A549 (cell line): ENCODE results near the gene ADAP2. TPM values are rescaled to one million over a fixed set of nuclear protein-coding genes. Genes with fewer than 3 reads are reported as not detected.

Source experiments
- ATAC-seq, 2 experiments: fragments of 200-7000 bp in 1 of 2; fragments of >200 bp in 1 of 2; cut with Nextera tagmentation in 1 of 2; cut with Tn5 transposase in 1 of 2; 3 replicates each; pipeline versions ENCODE4 v1.8.0 to v1.9.1; 2018 to 2020; ENCODE audit warnings: mild to moderate bottlenecking in 1 of 2, moderate library complexity in 1 of 2
- CTCF ChIA-PET: fragments of 300-600 bp; sonication (Branson Sonifier 250); formaldehyde crosslinking; extraction: SDS; loops from one replicate; lab custom pipeline; 2021; ENCODE audit warnings: antibody characterized with exemption, inconsistent platforms; lab: Yijun Ruan, JAX
- POLR2A ChIA-PET: fragments of 350-600 bp; formaldehyde crosslinking; extraction: SDS; loops from one replicate; lab custom pipeline; 2021; ENCODE audit warnings: antibody characterized with exemption, inconsistent platforms; lab: Yijun Ruan, JAX
- DNase-seq, 2 experiments: peaks; one replicate each; pipeline versions ENCODE4 v3.0.0 to v3.0.0-alpha.2; 2011 to 2016; ENCODE audit warnings: low read depth in 1 of 2, low spot score in 1 of 2
- FAIRE-seq: peaks from 2 replicates; lab custom pipeline; 2011; peaks lifted over from hg19 to GRCh38; lab: Jason Lieb, UNC
- H3K27ac ChIP-seq, 2 experiments: fragments of >200 bp; sonication (Bioruptor Twin); formaldehyde crosslinking; 3 replicates each; pipeline ENCODE4 v1.5.1; 2016 to 2017
- H3K4me1 ChIP-seq: fragments of >200 bp; sonication (Bioruptor Twin); formaldehyde crosslinking; 3 replicates; pipeline ENCODE4 v1.6.1; 2016
- H3K4me2 ChIP-seq: fragments of >200 bp; sonication (Bioruptor Twin); formaldehyde crosslinking; 3 replicates; pipeline ENCODE4 v1.6.1; 2016
- H3K4me3 ChIP-seq: fragments of >200 bp; sonication (Bioruptor Twin); formaldehyde crosslinking; 3 replicates; pipeline ENCODE4 v1.5.1; 2016
- H3K9me3 ChIP-seq: fragments of >200 bp; sonication (Bioruptor Twin); formaldehyde crosslinking; 3 replicates; pipeline ENCODE4 v1.6.1; 2016
- CBX8 ChIP-seq: fragments of 200-600 bp; sonication (generic); IDR thresholded peaks from 2 replicates; pipeline ENCODE4 v1.6.1; 2016
- EHMT2 ChIP-seq: fragments of 200-600 bp; sonication (generic); IDR thresholded peaks from 2 replicates; pipeline ENCODE4 v1.6.1; 2016; ENCODE audit warnings: antibody characterized with exemption, low read depth, mild to moderate bottlenecking, moderate library complexity
- EP300 ChIP-seq, 2 experiments: fragments of >200 bp; sonication (Bioruptor Twin); formaldehyde crosslinking; IDR thresholded peaks; 2 replicates in 1 of 2; 3 replicates in 1 of 2; pipeline ENCODE4 v1.6.1; 2016 to 2017
- FOSL2 ChIP-seq, 2 experiments: fragments of 450-650 bp in 1 of 2; fragments of >200 bp in 1 of 2; sonication (Bioruptor Twin) in 1 of 2; formaldehyde crosslinking; IDR thresholded peaks; 2 replicates each; pipeline versions ENCODE4 v1.5.0 to v1.6.1; 2016 to 2020; ENCODE audit warnings: mild to moderate bottlenecking in 1 of 2, moderate library complexity in 1 of 2
- FOXS1 ChIP-seq: fragments of 250-450 bp; sonication (Bioruptor Pico); IDR thresholded peaks from 2 replicates; pipeline ENCODE4 v1.5.0; 2020; ENCODE audit warnings: mild to moderate bottlenecking, moderate library complexity
- JUN ChIP-seq, 2 experiments: fragments of >200 bp; sonication (Bioruptor Twin); formaldehyde crosslinking; IDR thresholded peaks; 2 replicates in 1 of 2; 3 replicates in 1 of 2; pipeline ENCODE4 v1.6.1; 2016 to 2017
- JUNB ChIP-seq: fragments of >200 bp; sonication (Bioruptor Twin); formaldehyde crosslinking; IDR thresholded peaks from 2 replicates; pipeline ENCODE4 v1.6.1; 2016
- KDM1A ChIP-seq: fragments of 200-600 bp; sonication (generic); IDR thresholded peaks from 2 replicates; pipeline ENCODE4 v1.6.1; 2016; ENCODE audit warnings: low read depth, mild to moderate bottlenecking
- MAZ ChIP-seq: fragments of 150-350 bp; IDR thresholded peaks from 2 replicates; pipeline ENCODE4 v1.6.1; 2014; ENCODE audit warnings: antibody characterized with exemption, low read depth, low read length, borderline replicate concordance
- RCOR1 ChIP-seq: fragments of 150-350 bp; IDR thresholded peaks from 2 replicates; pipeline ENCODE4 v1.6.1; 2014; ENCODE audit warnings: antibody characterized with exemption, low read length, low read depth
- TFCP2L1 ChIP-seq: fragments of 250-450 bp; sonication (Bioruptor Pico); IDR thresholded peaks from 2 replicates; pipeline ENCODE4 v1.5.0; 2021; ENCODE audit warnings: mild to moderate bottlenecking
- ZSCAN20 ChIP-seq: fragments of 250-450 bp; sonication (Bioruptor Pico); IDR thresholded peaks from 2 replicates; pipeline ENCODE4 v1.8.0; 2022; ENCODE audit warnings: mild to moderate bottlenecking, moderate library complexity
- WGBS: methylation state at CpG from one replicate; pipeline ENCODE4 v1.1.6; 2017; ENCODE audit errors: missing lambda C conversion rate; 5-methylcytosine and 5-hydroxymethylcytosine counted together
- polyA plus RNA-seq, 4 experiments: library from polyadenylated mRNA; depleted of rRNA in 3 of 4; stranded (reverse); fragments of >200 nt; fragmentation: RNase III in 1 of 4; extraction: RNeasy Plus Mini Kit Qiagen cat#74134 plus additional on column Dnase treatment in 1 of 4; gene quantifications; 2 replicates in 3 of 4; 3 replicates in 1 of 4; pipeline ENCODE4 v1.2.3, GENCODE V29; 2011 to 2017
- small RNA-seq, 6 experiments: library from RNA; depleted of rRNA; stranded (forward); fragments of <200 nt; gene quantifications; one replicate each; pipeline ENCODE3, GENCODE V24; 2012
- TF ChIP-seq, protein P1 (sequence below): fragments of 250-450 bp; sonication (Bioruptor Pico); IDR thresholded peaks from 2 replicates; pipeline ENCODE4 v1.5.0; 2020; ENCODE audit warnings: low read depth, mild to moderate bottlenecking, moderate library complexity
- TF ChIP-seq, protein P2 (sequence below): IDR thresholded peaks from 2 replicates; pipeline ENCODE4 v1.6.1; 2012
- TF ChIP-seq, protein P3 (sequence below): fragments of >200 bp; sonication (Bioruptor Twin); formaldehyde crosslinking; IDR thresholded peaks from 2 replicates; pipeline ENCODE4 v1.6.1; 2016
- TF ChIP-seq, protein P4 (sequence below): fragments of 150-350 bp; IDR thresholded peaks from 2 replicates; pipeline ENCODE4 v1.6.1; 2014; ENCODE audit warnings: low read depth, mild to moderate bottlenecking, low read length
- TF ChIP-seq, protein P5 (sequence below): IDR thresholded peaks from 2 replicates; pipeline ENCODE4 v1.6.1; 2012; ENCODE audit warnings: low read depth, borderline replicate concordance
- TF ChIP-seq, protein P6 (sequence below): fragments of 200-600 bp; sonication (generic); IDR thresholded peaks from 2 replicates; pipeline ENCODE4 v1.6.1; 2016; ENCODE audit warnings: antibody characterized with exemption, mild to moderate bottlenecking, moderate library complexity

ADAP2 gene
- polyA plus RNA-seq, 2 of the 4 experiments (the other 2 are of a cell fraction): 3.9 to 4.5 TPM

DNA sequence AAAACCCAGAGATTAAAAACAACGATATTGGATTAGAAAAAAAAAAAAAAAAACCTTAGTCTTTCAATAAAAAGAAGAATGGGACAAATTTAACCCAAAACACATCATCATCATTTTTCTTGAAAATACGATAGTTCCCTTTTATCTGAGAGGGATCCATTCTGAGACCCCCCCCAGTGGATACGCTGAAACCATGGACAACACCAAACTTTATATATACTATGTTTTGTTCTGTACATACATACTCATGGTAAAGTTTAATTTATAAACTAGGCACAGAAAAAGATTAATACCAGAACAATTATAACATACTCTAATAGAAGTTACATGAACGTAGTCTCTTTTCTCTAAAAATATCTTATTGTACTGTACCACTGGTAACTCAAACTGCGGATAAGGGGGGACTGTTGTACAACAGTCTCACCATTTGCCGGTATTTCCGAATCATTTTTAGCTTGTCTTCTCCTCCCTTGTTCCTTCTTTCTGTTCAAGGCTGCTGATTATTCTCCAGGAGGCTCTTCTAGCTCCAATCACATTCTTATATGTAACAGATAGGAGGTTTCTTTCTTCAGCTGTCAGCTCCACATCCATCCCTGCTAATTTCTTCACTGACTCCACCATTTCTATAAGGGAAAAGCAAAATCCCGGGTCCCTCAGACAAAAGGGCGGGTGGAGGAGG lies 86.1 kb downstream of the ADAP2 start:
- Histone ChIP-seq H3K4me3 (no peak overlapping the region), H3K4me1 (no peaks in the 10 kb centered on the region), H3K4me2 (no peak overlapping the region), H3K9me3 (no peaks in the 10 kb centered on the region), H3K27ac (no peak overlapping the region)
- DNase-seq: no peak
- ATAC-seq: no peak
- no peak for FAIRE-seq
- TF ChIP-seq, protein P1, sequence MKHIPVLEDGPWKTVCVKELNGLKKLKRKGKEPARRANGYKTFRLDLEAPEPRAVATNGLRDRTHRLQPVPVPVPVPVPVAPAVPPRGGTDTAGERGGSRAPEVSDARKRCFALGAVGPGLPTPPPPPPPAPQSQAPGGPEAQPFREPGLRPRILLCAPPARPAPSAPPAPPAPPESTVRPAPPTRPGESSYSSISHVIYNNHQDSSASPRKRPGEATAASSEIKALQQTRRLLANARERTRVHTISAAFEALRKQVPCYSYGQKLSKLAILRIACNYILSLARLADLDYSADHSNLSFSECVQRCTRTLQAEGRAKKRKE: no peak
- TF ChIP-seq TFCP2L1: no peak
- TF ChIP-seq JUN (IDR thresholded peaks at IDR 0.05): no peak
- TF ChIP-seq CBX8: no peak
- TF ChIP-seq EHMT2: no peak
- TF ChIP-seq, protein P2, sequence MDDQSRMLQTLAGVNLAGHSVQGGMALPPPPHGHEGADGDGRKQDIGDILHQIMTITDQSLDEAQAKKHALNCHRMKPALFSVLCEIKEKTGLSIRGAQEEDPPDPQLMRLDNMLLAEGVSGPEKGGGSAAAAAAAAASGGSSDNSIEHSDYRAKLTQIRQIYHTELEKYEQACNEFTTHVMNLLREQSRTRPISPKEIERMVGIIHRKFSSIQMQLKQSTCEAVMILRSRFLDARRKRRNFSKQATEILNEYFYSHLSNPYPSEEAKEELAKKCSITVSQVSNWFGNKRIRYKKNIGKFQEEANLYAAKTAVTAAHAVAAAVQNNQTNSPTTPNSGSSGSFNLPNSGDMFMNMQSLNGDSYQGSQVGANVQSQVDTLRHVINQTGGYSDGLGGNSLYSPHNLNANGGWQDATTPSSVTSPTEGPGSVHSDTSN: no peak
- TF ChIP-seq, protein P3, sequence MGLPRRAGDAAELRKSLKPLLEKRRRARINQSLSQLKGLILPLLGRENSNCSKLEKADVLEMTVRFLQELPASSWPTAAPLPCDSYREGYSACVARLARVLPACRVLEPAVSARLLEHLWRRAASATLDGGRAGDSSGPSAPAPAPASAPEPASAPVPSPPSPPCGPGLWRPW: no peak
- no peak for TF ChIP-seq EP300 (IDR thresholded peaks at IDR 0.05)
- TF ChIP-seq MAZ: no peak
- no peak for TF ChIP-seq KDM1A
- TF ChIP-seq, protein P4, sequence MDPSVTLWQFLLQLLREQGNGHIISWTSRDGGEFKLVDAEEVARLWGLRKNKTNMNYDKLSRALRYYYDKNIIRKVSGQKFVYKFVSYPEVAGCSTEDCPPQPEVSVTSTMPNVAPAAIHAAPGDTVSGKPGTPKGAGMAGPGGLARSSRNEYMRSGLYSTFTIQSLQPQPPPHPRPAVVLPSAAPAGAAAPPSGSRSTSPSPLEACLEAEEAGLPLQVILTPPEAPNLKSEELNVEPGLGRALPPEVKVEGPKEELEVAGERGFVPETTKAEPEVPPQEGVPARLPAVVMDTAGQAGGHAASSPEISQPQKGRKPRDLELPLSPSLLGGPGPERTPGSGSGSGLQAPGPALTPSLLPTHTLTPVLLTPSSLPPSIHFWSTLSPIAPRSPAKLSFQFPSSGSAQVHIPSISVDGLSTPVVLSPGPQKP: no peak
- no peak for TF ChIP-seq JUNB
- TF ChIP-seq, protein P5, sequence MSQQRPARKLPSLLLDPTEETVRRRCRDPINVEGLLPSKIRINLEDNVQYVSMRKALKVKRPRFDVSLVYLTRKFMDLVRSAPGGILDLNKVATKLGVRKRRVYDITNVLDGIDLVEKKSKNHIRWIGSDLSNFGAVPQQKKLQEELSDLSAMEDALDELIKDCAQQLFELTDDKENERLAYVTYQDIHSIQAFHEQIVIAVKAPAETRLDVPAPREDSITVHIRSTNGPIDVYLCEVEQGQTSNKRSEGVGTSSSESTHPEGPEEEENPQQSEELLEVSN: no peak
- TF ChIP-seq ZSCAN20 (CRISPR knock-in tag): no peak
- no peak for TF ChIP-seq FOXS1
- 92% methylated on average over 9 of the region's 9 CpGs for WGBS
- CTCF ChIA-PET: interaction anchor here (0.6 to 2.2 kb wide), 7 partner anchors 9 to 918 kb away, joined by 3 to 6 read pairs (median 3); no protein-coding TSS in a partner anchor
- POLR2A ChIA-PET: no interaction called here

DNA sequence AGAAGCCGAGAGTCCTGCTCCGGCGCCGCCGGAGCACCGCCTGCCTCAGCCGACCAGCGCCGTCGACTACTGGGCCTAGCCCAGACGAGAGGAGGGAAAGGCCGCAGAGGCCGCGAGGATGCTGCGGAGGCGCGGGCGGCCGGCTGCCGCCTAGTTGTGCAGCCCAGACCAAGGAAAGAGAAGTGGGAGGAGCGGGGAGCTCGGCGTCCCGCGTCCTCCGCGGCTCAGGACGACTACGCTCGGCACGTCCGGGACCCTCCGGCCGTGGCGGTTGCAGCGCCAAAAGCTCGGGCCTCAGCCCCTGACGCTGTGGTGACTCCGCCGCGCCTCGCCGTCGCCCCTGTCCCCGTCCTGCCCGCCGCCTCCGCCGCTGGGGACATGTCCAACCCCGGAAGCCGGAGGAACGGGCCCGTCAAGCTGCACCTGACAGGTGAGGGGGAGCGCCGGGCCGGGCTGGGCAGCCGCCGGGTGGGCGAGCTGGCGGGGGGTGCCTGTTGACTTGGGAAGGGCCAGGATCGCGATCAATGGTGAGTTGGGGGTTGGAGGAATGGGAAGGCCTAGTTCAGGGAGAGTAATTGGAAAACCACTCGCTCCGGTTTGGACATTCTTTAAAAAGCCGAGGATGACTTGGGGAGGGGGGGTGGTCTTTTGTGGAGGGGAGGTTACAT lies 86.8 kb downstream of the ADAP2 start:
- ChIA-PET POLR2A (no interaction called here), CTCF (interaction anchor here (0.6 to 2.2 kb wide), 7 partner anchors 10 to 918 kb away, joined by 3 to 6 read pairs (median 3); no protein-coding TSS in a partner anchor)
- DNase-seq (no peak), ATAC-seq (no peak), FAIRE-seq (no peak)
- TF ChIP-seq FOSL2 (IDR thresholded peaks at IDR 0.05) (no peak), FOSL2 (CRISPR knock-in tag; IDR thresholded peaks at IDR 0.05) (no peak), RCOR1 (no peak)
- TF ChIP-seq, protein P6, sequence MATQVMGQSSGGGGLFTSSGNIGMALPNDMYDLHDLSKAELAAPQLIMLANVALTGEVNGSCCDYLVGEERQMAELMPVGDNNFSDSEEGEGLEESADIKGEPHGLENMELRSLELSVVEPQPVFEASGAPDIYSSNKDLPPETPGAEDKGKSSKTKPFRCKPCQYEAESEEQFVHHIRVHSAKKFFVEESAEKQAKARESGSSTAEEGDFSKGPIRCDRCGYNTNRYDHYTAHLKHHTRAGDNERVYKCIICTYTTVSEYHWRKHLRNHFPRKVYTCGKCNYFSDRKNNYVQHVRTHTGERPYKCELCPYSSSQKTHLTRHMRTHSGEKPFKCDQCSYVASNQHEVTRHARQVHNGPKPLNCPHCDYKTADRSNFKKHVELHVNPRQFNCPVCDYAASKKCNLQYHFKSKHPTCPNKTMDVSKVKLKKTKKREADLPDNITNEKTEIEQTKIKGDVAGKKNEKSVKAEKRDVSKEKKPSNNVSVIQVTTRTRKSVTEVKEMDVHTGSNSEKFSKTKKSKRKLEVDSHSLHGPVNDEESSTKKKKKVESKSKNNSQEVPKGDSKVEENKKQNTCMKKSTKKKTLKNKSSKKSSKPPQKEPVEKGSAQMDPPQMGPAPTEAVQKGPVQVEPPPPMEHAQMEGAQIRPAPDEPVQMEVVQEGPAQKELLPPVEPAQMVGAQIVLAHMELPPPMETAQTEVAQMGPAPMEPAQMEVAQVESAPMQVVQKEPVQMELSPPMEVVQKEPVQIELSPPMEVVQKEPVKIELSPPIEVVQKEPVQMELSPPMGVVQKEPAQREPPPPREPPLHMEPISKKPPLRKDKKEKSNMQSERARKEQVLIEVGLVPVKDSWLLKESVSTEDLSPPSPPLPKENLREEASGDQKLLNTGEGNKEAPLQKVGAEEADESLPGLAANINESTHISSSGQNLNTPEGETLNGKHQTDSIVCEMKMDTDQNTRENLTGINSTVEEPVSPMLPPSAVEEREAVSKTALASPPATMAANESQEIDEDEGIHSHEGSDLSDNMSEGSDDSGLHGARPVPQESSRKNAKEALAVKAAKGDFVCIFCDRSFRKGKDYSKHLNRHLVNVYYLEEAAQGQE: no peak
- 96% methylated on average over 64 of the region's 65 CpGs for WGBS
- Histone ChIP-seq H3K4me2 (no peak overlapping the region), H3K27ac (no peak overlapping the region), H3K9me3 (no peaks in the 10 kb centered on the region), H3K4me1 (no peaks in the 10 kb centered on the region), H3K4me3 (no peak overlapping the region)

Small RNA genes within 50 kb of the gene (small RNA-seq; reads per million reads assigned to genes)
- 0 reads per million in 6 experiments for gene AC138207.3
- 0 reads per million in 6 experiments for gene RN7SL138P

Other genes with a start within 250 kb of the ADAP2 start
- gene CRLF3, start 97.3 kb upstream of the ADAP2 start, polyA plus RNA-seq (2011; rRNA removed): 26.6 and 31.0 TPM in 2 replicates
- gene CRLF3, start 97.3 kb upstream of the ADAP2 start, polyA plus RNA-seq (2017; fragmentation: RNase III; extraction: RNeasy Plus Mini Kit Qiagen cat#74134 plus additional on column Dnase treatment): 16.1 to 17.4 TPM (median 16.3 TPM) in 3 replicates
- 6.3 and 9.5 TPM in 2 replicates for gene ATAD5, start 90.0 kb upstream of the ADAP2 start, polyA plus RNA-seq (2011; rRNA removed)
- gene ATAD5, start 90.0 kb upstream of the ADAP2 start, polyA plus RNA-seq (2017; fragmentation: RNase III; extraction: RNeasy Plus Mini Kit Qiagen cat#74134 plus additional on column Dnase treatment): 4.5 to 4.9 TPM (median 4.7 TPM) in 3 replicates
- gene TEFM, start 15.7 kb upstream of the ADAP2 start, polyA plus RNA-seq (2011; rRNA removed): 25.3 and 27.5 TPM in 2 replicates
- 26.8 to 31.6 TPM (median 30.6 TPM) in 3 replicates for gene TEFM, start 15.7 kb upstream of the ADAP2 start, polyA plus RNA-seq (2017; fragmentation: RNase III; extraction: RNeasy Plus Mini Kit Qiagen cat#74134 plus additional on column Dnase treatment)
- gene RNF135, start 49.1 kb downstream of the ADAP2 start, polyA plus RNA-seq (2011; rRNA removed): 35.0 and 43.1 TPM in 2 replicates
- 23.1 to 25.8 TPM (median 24.7 TPM) in 3 replicates for gene RNF135, start 49.1 kb downstream of the ADAP2 start, polyA plus RNA-seq (2017; fragmentation: RNase III; extraction: RNeasy Plus Mini Kit Qiagen cat#74134 plus additional on column Dnase treatment)
- gene NF1, start 173.0 kb downstream of the ADAP2 start, polyA plus RNA-seq (2011; rRNA removed): 73.2 and 82.5 TPM in 2 replicates
- gene NF1, start 173.0 kb downstream of the ADAP2 start, polyA plus RNA-seq (2017; fragmentation: RNase III; extraction: RNeasy Plus Mini Kit Qiagen cat#74134 plus additional on column Dnase treatment): 15.9 to 17.6 TPM (median 16.6 TPM) in 3 replicates